Measurements from ENCODE around the gene HRH2.

DNA sequence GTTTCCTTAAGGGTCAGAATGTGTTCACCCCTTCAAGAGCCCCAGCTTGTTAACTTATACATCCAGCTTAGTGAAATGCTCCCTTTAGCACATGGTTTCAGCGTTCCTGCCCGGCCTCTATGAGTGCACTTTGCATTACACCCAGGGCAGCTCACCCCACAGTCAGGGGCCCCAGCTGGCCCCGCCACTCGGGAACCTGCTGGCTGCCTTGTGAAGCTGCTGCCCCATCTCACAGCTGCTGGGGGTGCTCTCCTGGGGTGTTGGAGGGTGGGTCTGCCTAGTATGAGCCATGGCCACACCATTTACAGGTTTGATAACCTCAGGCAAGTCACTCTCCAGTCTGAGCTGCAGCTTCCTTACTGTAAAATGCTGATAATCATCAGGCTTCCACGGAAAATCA, 32.2 kb downstream of the HRH2 start:
- TF ChIP-seq POLR2A (IDR thresholded peaks at IDR 0.05) (no peak), EP300 (IDR thresholded peaks at IDR 0.05) (no peak)
- TF ChIP-seq, protein P1, sequence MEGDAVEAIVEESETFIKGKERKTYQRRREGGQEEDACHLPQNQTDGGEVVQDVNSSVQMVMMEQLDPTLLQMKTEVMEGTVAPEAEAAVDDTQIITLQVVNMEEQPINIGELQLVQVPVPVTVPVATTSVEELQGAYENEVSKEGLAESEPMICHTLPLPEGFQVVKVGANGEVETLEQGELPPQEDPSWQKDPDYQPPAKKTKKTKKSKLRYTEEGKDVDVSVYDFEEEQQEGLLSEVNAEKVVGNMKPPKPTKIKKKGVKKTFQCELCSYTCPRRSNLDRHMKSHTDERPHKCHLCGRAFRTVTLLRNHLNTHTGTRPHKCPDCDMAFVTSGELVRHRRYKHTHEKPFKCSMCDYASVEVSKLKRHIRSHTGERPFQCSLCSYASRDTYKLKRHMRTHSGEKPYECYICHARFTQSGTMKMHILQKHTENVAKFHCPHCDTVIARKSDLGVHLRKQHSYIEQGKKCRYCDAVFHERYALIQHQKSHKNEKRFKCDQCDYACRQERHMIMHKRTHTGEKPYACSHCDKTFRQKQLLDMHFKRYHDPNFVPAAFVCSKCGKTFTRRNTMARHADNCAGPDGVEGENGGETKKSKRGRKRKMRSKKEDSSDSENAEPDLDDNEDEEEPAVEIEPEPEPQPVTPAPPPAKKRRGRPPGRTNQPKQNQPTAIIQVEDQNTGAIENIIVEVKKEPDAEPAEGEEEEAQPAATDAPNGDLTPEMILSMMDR (IDR thresholded peaks at IDR 0.05), result no peak
